HepG2 (cell line): Measurements from ENCODE around the gene OR2A7.
"Not testable (repeated sequence)": the region's sequence is repeated elsewhere in the genome, so short reads cannot be mapped to it uniquely, and the experiment has no call there.

ENCODE experiments used
- CBX5 ChIP-seq: sonication (generic); formaldehyde crosslinking; IDR thresholded peaks from 2 replicates; pipeline ENCODE4 v1.4.0; 2020; ENCODE audit warnings: missing genetic modification reagents, borderline replicate concordance
- E2F1 ChIP-seq: sonication (generic); formaldehyde crosslinking; IDR thresholded peaks from 2 replicates; pipeline ENCODE4 v1.5.0; 2020; ENCODE audit warnings: missing genetic modification reagents
- HDAC2 ChIP-seq: sonication (generic); formaldehyde crosslinking; IDR thresholded peaks from 2 replicates; pipeline ENCODE4 v1.4.0; 2020; ENCODE audit warnings: missing genetic modification reagents
- KAT2B ChIP-seq: fragments of 150-350 bp; IDR thresholded peaks from 2 replicates; pipeline ENCODE4 v1.6.1; 2014; ENCODE audit warnings: low read depth, low read length, borderline replicate concordance
- SALL2 ChIP-seq: sonication (generic); formaldehyde crosslinking; IDR thresholded peaks from 2 replicates; pipeline ENCODE4 v1.8.1; 2023; ENCODE audit warnings: mild to moderate bottlenecking, missing genetic modification reagents, inconsistent platforms
- SAP130 ChIP-seq: IDR thresholded peaks from 2 replicates; pipeline ENCODE4 v1.6.1; 2016; ENCODE audit warnings: low read depth
- YEATS4 ChIP-seq: sonication (generic); formaldehyde crosslinking; IDR thresholded peaks from 2 replicates; pipeline ENCODE4 v1.4.0; 2020; ENCODE audit warnings: missing genetic modification reagents, borderline replicate concordance

GRCh38 chr7:144311872-144312469 lies 47.4 kb upstream of the OR2A7 start, which contains the start of gene OR2A1:
- TF ChIP-seq CBX5 (CRISPR knock-in tag); SAP130 (CRISPR knock-in tag); E2F1; HDAC2 (CRISPR knock-in tag); YEATS4 (CRISPR knock-in tag); KAT2B; SALL2 (CRISPR knock-in tag): not testable (repeated sequence)
